GM21381 (cell line): ENCODE results near the gene PREX1.
"Not testable (repeated sequence)": the region's sequence is repeated elsewhere in the genome, so short reads cannot be mapped to it uniquely, and the experiment has no call there.

Experiments
- ATAC-seq: cut with Tn5 transposase; IDR thresholded peaks from one replicate; pipeline ENCODE4 v1.9.1; 2021; ENCODE audit warnings: mild to moderate bottlenecking, moderate library complexity; ENCODE audit not compliant: unreplicated experiment

The PREX1 gene

GRCh38 chr20:48777005-48777404 is 50.8 kb downstream of the PREX1 start:
- ATAC-seq: no peak

GRCh38 chr20:48776306-48776705 is 51.5 kb downstream of the PREX1 start:
- no peak for ATAC-seq

- ATAC-seq: not testable (repeated sequence)
These were observed 52.3 kb downstream of the PREX1 start for GRCh38 chr20:48775545-48775944.

- ATAC-seq: no peak
These were observed 53.1 kb downstream of the PREX1 start for GRCh38 chr20:48774696-48775095.

- ATAC-seq: no peak
These were observed 53.9 kb downstream of the PREX1 start for GRCh38 chr20:48773837-48774418.

GRCh38 chr20:48772183-48772976 is 55.4 kb downstream of the PREX1 start:
- ATAC-seq: no peak

GRCh38 chr20:48771542-48771941 is 56.3 kb downstream of the PREX1 start:
- ATAC-seq: no peak

- no peak for ATAC-seq
These were observed 56.9 kb downstream of the PREX1 start for GRCh38 chr20:48770700-48771442.

GRCh38 chr20:48769069-48769983 is 58.5 kb downstream of the PREX1 start:
- ATAC-seq: no peak

GRCh38 chr20:48766961-48767960 is 60.5 kb downstream of the PREX1 start:
- no peak for ATAC-seq

GRCh38 chr20:48766205-48766604 is 61.6 kb downstream of the PREX1 start:
- no peak for ATAC-seq

- ATAC-seq: no peak
These were observed 62.4 kb downstream of the PREX1 start for GRCh38 chr20:48765359-48765758.

GRCh38 chr20:48763216-48763914 is 64.4 kb downstream of the PREX1 start:
- ATAC-seq: no peak

- no peak for ATAC-seq
These were observed 65.9 kb downstream of the PREX1 start for GRCh38 chr20:48761874-48762273.

GRCh38 chr20:48761023-48761785 is 66.6 kb downstream of the PREX1 start:
- ATAC-seq: no peak

GRCh38 chr20:48760403-48760983 is 67.3 kb downstream of the PREX1 start:
- ATAC-seq: peak; percentile 70

- ATAC-seq: no peak
These were observed 68.1 kb downstream of the PREX1 start for GRCh38 chr20:48759631-48760245.
